AG04449 (cell line): Measurements from ENCODE around the gene GABRE.
"Not testable (repeated sequence)": the region's sequence is repeated elsewhere in the genome, so short reads cannot be mapped to it uniquely, and the experiment has no call there.

Experiments used
- CTCF ChIA-PET: fragments of 350-600 bp; formaldehyde crosslinking; extraction: SDS; loops from one replicate; lab custom pipeline; 2021; ENCODE audit warnings: antibody characterized with exemption; lab: Yijun Ruan, JAX
- POLR2A ChIA-PET: fragments of 400-600, 350-600 bp; formaldehyde crosslinking; extraction: SDS; loops from one replicate; lab custom pipeline; 2020; ENCODE audit warnings: antibody characterized with exemption, inconsistent platforms; lab: Yijun Ruan, JAX
- DNase-seq: peaks from one replicate; pipeline ENCODE4 v3.0.0-alpha.2; 2010; ENCODE audit warnings: low read depth, low spot score
- H3K4me3 ChIP-seq: 2 replicates; pipeline ENCODE4 v1.5.1; 2011; ENCODE audit warnings: low read depth, mild to moderate bottlenecking, control low read depth, low read length
- CTCF ChIP-seq: IDR thresholded peaks from one replicate; pipeline ENCODE4 v1.5.1; 2011; ENCODE audit warnings: mild to moderate bottlenecking, moderate library complexity, low read length, control low read depth, inconsistent platforms; ENCODE audit not compliant: insufficient read depth; ENCODE audit errors: missing control alignments

GABRE gene

GRCh38 chrX:151919610-151920009 is 54.9 kb downstream of the GABRE start:
- ChIA-PET CTCF (no interaction called here), POLR2A (no interaction called here)
- no peak for TF ChIP-seq CTCF
- H3K4me3 ChIP-seq: no peak overlapping the region
- DNase-seq: no peak

- DNase-seq, H3K4me3 ChIP-seq, POLR2A ChIA-PET, CTCF ChIA-PET: not testable (repeated sequence)
These were observed 55.7 kb downstream of the GABRE start for GRCh38 chrX:151918736-151919135.

DNA sequence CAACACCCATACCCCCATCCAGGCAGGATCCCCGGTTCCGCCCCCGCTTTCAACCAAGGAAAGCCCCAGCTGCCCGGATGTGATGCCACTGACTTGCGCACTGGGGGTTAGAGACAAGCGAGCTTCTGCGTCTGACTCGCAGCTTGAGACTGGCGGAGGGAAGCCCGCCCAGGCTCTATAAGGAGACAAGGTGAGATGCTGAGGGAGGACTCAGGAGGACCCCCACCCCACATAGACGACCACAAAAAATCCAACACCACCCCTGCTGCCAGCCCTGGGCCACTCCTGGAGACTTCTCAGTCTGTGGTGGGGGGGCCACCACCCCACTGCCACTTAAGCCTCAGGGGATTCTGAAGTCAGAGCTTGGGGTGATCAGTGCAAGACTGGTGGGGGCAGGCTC is 61.7 kb downstream of the GABRE start, which contains the start of gene MAGEA4:
MAGEA4 (plus strand) TSS at position 110 of the 400 bp plus-strand sequence. CDS start 10,776 bp downstream, outside the sequence.
- DNase-seq: no peak
- CTCF ChIA-PET: no interaction called here
- H3K4me3 ChIP-seq: no peak within 1 kb of the TSS
- no peak for TF ChIP-seq CTCF
- POLR2A ChIA-PET: no interaction called here

- no peak for DNase-seq
- CTCF ChIA-PET: no interaction called here
These were observed 62.3 kb downstream of the GABRE start for GRCh38 chrX:151912221-151912620.

GRCh38 chrX:151904989-151905388 is 69.5 kb downstream of the GABRE start:
- DNase-seq: no peak
- ChIA-PET POLR2A (no interaction called here), CTCF (no interaction called here)
- H3K4me3 ChIP-seq: no peak overlapping the region
- no peak for TF ChIP-seq CTCF

More at GRCh38 chrX:151912221-151912620, 62.3 kb downstream of the GABRE start:
- TF ChIP-seq CTCF: no peak
- H3K4me3 ChIP-seq: no peak overlapping the region
- POLR2A ChIA-PET: no interaction called here
